ENCODE measurements around the gene TTI1.
A peak's percentile ranks its signal among the peaks of the same experiment; 100 is the strongest.
"Not testable (repeated sequence)": the region's sequence is repeated elsewhere in the genome, so short reads cannot be mapped to it uniquely, and the experiment has no call there.

Gene TTI1

DNA sequence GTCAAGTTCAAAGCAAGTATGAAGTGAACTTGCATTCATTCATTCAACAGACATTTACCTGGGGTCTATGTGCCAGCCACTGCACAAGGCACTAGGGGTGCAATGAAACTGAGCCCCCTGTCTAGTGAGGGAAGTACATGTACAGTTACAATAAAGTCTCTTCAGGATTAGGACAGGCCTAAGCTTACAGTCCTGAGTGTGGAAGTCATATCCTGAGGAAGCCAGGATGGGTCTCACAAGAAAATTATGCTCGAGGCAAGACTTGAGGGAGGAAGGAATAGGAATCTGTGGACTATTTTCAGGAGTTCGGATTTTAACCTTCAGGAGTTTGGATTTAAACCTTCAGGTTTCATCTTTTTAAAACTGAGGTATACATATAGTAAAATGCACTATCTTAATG lies 19.4 kb downstream of the TTI1 start:
- peaks cover 88% of the 10 kb centered on the region for H3K36me3 Mint-ChIP-seq (ENCODE audit: low read depth)
- H3K27me3 Mint-ChIP-seq, result no peaks in the 10 kb centered on the region
- H3K9me3 Mint-ChIP-seq, result peaks cover 11% of the 10 kb centered on the region
- intact Hi-C loops (cut with micrococcal nuclease), result no loop called here
- H3K27ac Mint-ChIP-seq, result no peak overlapping the region
- no peaks in the 10 kb centered on the region for H3K4me1 Mint-ChIP-seq (ENCODE audit: low read depth)
- no peak overlapping the region for H3K4me3 Mint-ChIP-seq

DNA sequence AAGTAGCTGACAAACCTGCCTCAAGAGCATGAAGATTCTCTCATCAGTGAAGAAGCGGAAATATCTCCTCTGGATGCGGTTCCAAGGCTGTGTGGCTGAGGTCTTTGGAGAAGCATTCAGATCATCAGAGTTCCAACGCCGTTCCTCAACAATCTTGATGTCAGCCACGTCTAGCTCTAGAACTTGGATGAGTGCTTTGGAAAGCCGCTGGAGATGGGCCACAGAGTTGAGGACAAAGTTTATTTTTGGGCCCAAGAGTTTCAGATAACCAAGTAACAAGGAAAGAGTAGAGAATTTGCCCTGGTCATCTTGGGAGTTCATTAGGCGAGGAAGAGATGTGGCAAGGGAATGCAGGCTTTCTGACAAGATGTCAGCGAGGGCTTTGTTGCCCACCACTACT lies 20.9 kb downstream of the TTI1 start:
- intact Hi-C loops (cut with micrococcal nuclease), result no loop called here
- H3K36me3 Mint-ChIP-seq (ENCODE audit: low read depth), result peaks cover 76% of the 10 kb centered on the region
- no peaks in the 10 kb centered on the region for H3K4me1 Mint-ChIP-seq (ENCODE audit: low read depth)
- no peaks in the 10 kb centered on the region for H3K27me3 Mint-ChIP-seq
- no peak overlapping the region for H3K4me3 Mint-ChIP-seq
- H3K27ac Mint-ChIP-seq, result no peak overlapping the region
- no peaks in the 10 kb centered on the region for H3K9me3 Mint-ChIP-seq

DNA sequence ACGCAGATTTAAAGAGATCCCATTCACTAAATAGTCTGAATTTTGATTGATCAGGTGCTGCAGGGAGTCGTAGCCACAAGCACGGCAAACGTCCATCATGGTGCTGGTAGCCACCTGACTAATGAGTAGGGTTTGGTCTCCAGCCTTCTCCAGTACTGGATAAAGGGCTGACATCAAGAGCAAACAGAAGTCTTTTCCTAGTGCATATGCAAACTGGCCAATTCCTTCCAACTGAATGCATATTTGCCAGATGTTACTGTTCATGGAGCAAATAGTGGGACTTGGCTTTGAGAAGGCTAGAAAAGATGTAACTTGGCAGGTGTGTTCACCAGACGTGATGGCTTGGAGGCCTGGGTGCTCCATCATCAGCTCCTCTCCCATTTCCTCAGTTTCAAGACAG lies 21.6 kb downstream of the TTI1 start:
- H3K36me3 Mint-ChIP-seq (ENCODE audit: low read depth), result peaks cover 71% of the 10 kb centered on the region
- no peak overlapping the region for H3K27ac Mint-ChIP-seq
- no peaks in the 10 kb centered on the region for H3K9me3 Mint-ChIP-seq
- no peak overlapping the region for H3K4me3 Mint-ChIP-seq
- intact Hi-C loops (cut with micrococcal nuclease), result no loop called here
- H3K27me3 Mint-ChIP-seq, result no peaks in the 10 kb centered on the region
- H3K4me1 Mint-ChIP-seq (ENCODE audit: low read depth), result no peaks in the 10 kb centered on the region

DNA sequence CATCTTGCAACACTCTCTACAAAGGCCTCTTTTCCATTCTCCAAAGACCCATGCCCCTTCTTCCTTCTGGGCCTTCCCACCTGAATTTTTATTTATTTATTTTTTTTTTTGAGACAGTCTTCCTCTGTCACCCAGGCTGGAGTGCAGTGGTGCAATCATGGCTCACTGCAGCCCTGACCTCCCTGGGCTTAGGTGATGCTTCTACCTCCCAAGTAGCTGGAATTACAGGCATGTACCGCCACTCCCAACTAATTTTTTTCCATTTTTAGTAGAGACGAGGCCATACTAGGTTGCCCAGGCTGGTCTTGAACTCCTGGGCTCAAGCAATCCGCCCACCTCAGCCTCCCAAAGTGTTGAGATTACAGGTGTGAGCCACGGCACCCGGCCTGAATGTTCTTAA lies 23.8 kb downstream of the TTI1 start:
- peaks cover 71% of the 10 kb centered on the region for H3K36me3 Mint-ChIP-seq (ENCODE audit: low read depth)
- intact Hi-C loops (cut with micrococcal nuclease); H3K27me3 Mint-ChIP-seq; H3K9me3 Mint-ChIP-seq; H3K4me3 Mint-ChIP-seq; H3K4me1 Mint-ChIP-seq (ENCODE audit: low read depth); H3K27ac Mint-ChIP-seq: not testable (repeated sequence)

DNA sequence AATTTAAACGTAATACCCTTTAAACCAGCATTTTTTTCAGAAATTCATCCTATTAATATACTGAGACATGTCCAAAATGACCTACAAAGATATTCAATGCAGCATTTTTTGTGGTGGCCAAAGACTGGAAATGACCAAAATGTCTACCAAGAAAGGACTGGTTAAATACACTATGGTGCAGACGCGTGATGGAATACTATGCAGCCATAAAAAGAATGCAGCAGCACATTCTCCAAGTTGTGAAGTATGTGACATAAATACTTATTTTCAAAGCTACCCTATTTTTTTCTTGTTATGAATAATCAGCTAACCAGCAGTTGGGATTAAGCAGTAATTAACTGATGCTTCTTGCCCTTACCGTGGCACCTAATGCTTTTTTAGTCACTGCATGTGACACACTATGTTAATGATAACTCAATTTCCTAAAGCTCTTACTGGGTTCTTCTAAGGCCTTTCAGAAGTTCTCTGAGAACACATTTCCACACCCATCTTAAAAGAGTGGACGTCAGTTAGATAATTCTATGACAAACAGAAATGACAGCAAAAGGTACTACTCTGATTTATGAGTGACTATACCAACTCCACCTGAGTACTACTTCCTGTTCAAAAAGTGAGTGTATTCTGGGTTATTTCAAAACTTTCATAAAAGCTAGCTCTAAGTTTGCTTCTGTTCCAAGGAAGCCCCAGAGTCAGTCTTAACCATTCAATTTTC lies 24.9 kb downstream of the TTI1 start:
- Mint-ChIP-seq H3K27ac (no peak overlapping the region), H3K36me3 (ENCODE audit: low read depth) (peaks cover 72% of the 10 kb centered on the region), H3K27me3 (no peaks in the 10 kb centered on the region), H3K4me1 (ENCODE audit: low read depth) (no peaks in the 10 kb centered on the region), H3K9me3 (no peaks in the 10 kb centered on the region), H3K4me3 (no peak overlapping the region)
- intact Hi-C loops (cut with micrococcal nuclease), result no loop called here

DNA sequence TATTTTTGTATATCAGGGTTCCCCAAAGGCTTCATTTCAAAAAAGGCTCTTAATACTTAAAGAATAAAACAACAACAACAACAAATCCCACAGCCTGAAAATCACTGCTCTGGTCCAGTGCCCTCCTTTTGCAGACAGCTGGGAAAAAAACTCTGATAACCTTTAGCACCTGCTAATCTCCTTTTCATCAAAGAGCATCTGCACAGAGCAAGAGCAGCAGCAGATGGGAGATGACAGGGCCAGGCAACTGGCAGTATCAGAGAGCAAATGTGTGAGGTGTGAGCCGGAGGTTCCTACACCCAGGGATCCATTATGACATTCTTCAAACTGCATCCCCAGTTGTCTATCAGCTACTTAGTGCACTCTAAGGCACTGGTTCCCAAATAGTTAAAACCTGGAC lies 25.7 kb downstream of the TTI1 start:
- Mint-ChIP-seq H3K4me1 (ENCODE audit: low read depth) (no peaks in the 10 kb centered on the region), H3K27ac (no peak overlapping the region), H3K36me3 (ENCODE audit: low read depth) (peaks cover 68% of the 10 kb centered on the region), H3K4me3 (no peak overlapping the region), H3K9me3 (no peaks in the 10 kb centered on the region), H3K27me3 (no peaks in the 10 kb centered on the region)
- intact Hi-C loops (cut with micrococcal nuclease), result no loop called here

DNA sequence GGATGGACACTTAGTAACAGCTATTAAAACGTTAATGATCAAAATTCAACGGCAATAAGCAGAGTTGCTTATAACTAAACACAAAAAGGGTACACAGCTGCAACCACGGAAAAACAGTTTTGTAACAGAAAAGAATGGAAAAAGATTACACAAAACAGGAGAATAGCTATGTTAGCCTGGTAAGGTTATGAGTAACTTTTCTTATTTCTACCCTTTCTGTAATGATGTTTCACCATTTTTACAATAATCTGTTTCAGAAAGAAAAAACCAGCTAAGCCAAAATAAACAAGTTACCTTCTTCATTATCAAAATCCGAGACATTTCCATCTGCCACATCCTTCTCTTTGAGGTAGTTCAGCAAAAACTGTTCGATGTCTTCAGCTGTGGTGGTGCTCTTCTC lies 27.4 kb downstream of the TTI1 start:
- Mint-ChIP-seq H3K4me1 (ENCODE audit: low read depth) (peaks cover 3% of the 10 kb centered on the region), H3K36me3 (ENCODE audit: low read depth) (peaks cover 68% of the 10 kb centered on the region), H3K27me3 (no peaks in the 10 kb centered on the region), H3K4me3 (no peak overlapping the region), H3K9me3 (no peaks in the 10 kb centered on the region), H3K27ac (no peak overlapping the region)
- intact Hi-C loops (cut with micrococcal nuclease), result no loop called here

DNA sequence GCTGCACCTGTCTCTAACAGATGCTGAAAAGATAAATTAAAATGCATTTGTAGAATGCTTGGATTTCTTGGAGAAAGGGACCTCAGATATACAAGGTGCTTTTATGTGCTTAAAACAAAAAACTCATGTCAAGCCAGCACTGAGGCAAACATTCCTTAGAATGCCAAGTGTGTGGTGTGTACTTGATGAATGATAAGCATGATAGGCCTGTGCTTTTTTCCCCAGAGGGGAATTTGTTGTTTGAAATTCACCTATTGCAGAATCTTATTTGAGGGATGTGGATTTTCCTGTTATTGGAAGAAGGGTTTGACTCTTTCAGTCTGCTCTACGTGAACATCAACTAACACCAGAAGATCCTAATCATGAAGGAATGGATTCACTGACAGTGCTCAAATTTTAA lies 28.8 kb downstream of the TTI1 start:
- intact Hi-C loops (cut with micrococcal nuclease), result no loop called here
- no peak overlapping the region for H3K27ac Mint-ChIP-seq
- H3K27me3 Mint-ChIP-seq, result no peaks in the 10 kb centered on the region
- H3K4me3 Mint-ChIP-seq, result no peak overlapping the region
- peaks cover 16% of the 10 kb centered on the region for H3K4me1 Mint-ChIP-seq (ENCODE audit: low read depth)
- H3K9me3 Mint-ChIP-seq, result no peaks in the 10 kb centered on the region
- H3K36me3 Mint-ChIP-seq (ENCODE audit: low read depth), result peaks cover 75% of the 10 kb centered on the region

DNA sequence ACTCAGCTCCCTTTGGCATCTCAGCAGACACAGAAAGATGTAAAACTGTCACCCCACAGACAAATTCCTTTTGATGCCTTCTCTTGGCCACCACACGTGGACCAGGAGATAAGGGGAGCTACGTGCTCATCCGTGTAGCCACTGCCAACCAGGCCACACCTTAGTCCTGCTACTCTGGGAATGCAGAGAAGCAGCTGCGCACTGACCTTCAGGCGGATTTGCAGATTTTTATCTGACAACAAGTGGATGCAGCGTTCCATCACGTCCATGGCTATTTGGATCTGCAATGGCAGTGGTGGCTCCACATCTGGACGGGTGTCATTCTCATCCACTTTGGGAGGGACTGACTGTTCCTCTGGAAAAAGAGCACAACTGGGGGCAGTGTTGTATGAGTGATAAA lies 30.8 kb downstream of the TTI1 start:
- Mint-ChIP-seq H3K36me3 (ENCODE audit: low read depth) (peaks cover 84% of the 10 kb centered on the region), H3K27ac (no peak overlapping the region), H3K4me1 (ENCODE audit: low read depth) (peaks cover 21% of the 10 kb centered on the region), H3K9me3 (no peaks in the 10 kb centered on the region), H3K4me3 (no peak overlapping the region), H3K27me3 (no peaks in the 10 kb centered on the region)
- intact Hi-C loops (cut with micrococcal nuclease), result no loop called here

DNA sequence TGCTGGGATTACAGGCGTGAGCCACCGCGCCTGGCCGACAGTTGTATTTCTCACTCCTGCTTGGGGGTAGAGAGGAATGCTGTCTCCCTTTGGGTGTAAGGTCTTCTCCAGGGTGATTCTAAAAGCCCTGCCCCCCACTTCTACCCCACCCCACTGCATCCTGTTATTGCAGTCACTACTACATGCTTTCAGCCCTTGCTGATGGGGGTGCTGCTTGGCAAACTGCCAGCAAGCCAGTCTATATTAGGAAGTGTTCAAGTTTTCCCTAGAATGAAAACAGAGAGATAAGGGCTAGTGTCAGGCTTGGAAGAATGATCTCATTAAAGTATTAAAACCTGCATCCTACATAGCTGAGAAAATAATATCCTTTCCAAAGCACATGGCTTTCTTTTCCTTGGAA lies 31.3 kb downstream of the TTI1 start:
- no peaks in the 10 kb centered on the region for H3K9me3 Mint-ChIP-seq
- H3K4me3 Mint-ChIP-seq, result no peak overlapping the region
- peaks cover 21% of the 10 kb centered on the region for H3K4me1 Mint-ChIP-seq (ENCODE audit: low read depth)
- H3K27ac Mint-ChIP-seq, result no peak overlapping the region
- no peaks in the 10 kb centered on the region for H3K27me3 Mint-ChIP-seq
- H3K36me3 Mint-ChIP-seq (ENCODE audit: low read depth), result peaks cover 88% of the 10 kb centered on the region
- intact Hi-C loops (cut with micrococcal nuclease), result no loop called here

DNA sequence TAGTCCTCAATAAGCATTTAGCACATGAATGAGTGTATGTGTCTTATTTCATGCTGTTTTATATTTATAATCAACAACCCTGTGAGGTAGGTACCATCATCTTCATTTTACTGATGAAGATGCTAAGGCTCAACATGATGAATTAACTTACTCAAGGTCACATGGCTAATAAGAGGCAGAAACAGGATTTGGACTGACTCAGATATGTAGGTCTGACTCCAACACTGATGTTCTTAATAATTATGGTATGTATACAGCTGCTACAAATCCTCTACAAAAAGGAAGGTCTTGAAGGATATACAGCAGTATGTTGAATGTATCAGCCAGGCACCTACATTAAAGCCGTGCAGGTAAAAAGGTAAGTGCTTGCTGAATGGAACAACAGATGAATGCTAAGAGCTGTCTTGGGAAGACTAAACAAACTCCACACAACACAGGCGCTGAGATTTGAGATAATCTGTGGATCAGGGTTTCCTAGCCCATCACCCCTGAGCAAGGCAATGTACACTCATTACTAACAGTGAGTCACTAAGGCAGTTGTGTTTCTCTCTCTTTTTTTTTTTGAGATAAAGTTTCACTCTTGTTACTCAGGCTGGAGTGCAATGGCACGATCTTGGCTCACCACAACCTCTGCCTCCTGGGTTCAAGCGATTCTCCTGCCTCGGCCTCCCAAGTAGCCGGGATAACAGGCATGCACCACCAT lies 31.9 kb downstream of the TTI1 start:
- peaks cover 90% of the 10 kb centered on the region for H3K36me3 Mint-ChIP-seq (ENCODE audit: low read depth)

DNA sequence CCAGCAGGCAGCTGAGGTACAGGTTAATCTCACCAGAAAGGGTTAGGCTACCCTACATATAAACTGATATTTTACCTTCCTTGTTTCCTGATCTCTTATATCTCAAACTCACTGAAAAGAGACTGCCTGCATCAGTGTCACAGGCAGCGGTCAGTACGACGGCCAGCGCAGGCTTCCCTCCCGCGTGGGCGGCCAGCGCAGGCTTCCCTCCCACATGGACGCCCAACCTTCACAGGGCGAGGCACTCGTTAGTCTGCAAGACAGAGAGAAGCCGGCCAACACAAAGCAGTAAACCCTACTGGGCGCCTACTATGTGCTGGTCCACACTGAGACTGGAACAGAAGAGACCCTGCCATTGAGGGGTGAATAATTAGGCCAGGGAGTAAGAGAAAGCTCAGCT lies 33.0 kb downstream of the TTI1 start:
- H3K27me3 Mint-ChIP-seq, result no peaks in the 10 kb centered on the region
- peaks cover 21% of the 10 kb centered on the region for H3K4me1 Mint-ChIP-seq (ENCODE audit: low read depth)
- peaks cover 90% of the 10 kb centered on the region for H3K36me3 Mint-ChIP-seq (ENCODE audit: low read depth)
- no peaks in the 10 kb centered on the region for H3K9me3 Mint-ChIP-seq
- H3K27ac Mint-ChIP-seq, result peak overlapping the region; percentile 68
- intact Hi-C loops (cut with micrococcal nuclease), result no loop called here
- no peak overlapping the region for H3K4me3 Mint-ChIP-seq

More for the DNA sequence above, 31.9 kb downstream of the TTI1 start:
- intact Hi-C loops (cut with micrococcal nuclease), result no loop called here
- Mint-ChIP-seq H3K27ac (no peak overlapping the region), H3K4me3 (no peak overlapping the region), H3K27me3 (no peaks in the 10 kb centered on the region), H3K4me1 (ENCODE audit: low read depth) (peaks cover 21% of the 10 kb centered on the region), H3K9me3 (no peaks in the 10 kb centered on the region)

DNA sequence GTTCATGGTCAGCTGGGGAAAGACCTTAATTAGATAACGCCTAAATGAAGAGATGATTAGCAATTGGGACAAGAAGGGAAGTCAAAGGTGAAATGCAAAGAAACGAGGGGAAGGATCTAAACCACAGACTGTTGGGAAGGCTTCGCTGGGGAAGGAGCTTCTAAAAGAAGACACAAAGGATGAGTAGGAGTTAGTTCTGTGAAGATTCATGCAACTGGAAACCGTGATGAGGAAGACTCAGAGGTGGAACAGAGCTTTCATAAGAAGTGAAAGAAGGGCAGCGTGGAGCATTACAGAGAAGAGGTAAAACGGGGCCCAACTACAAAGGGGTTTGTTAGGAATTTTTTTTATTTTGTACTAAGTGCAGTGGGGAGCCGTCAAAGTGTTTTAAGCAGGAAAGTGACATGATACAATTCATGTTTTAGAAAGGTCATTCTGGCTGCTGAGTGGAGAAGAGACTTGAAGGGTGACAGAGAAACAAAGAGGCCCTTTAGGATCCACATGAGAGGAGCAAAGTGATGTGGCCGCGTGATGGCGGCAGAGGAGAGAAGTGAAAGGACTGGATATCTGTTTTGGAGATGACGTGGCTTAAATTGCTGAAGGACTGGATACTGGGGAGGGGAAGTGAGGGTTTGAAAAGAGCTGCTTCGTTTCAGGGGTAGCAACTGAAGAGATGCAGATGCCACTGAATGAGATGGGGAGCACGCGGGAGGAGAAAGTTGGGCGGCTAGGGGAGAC lies 33.6 kb downstream of the TTI1 start:
- intact Hi-C loops (cut with micrococcal nuclease), result no loop called here
- Mint-ChIP-seq H3K4me3 (no peak overlapping the region), H3K9me3 (no peaks in the 10 kb centered on the region), H3K27ac (peak overlapping the region; percentile 68), H3K4me1 (ENCODE audit: low read depth) (peaks cover 21% of the 10 kb centered on the region), H3K27me3 (no peaks in the 10 kb centered on the region), H3K36me3 (ENCODE audit: low read depth) (peaks cover 90% of the 10 kb centered on the region)

DNA sequence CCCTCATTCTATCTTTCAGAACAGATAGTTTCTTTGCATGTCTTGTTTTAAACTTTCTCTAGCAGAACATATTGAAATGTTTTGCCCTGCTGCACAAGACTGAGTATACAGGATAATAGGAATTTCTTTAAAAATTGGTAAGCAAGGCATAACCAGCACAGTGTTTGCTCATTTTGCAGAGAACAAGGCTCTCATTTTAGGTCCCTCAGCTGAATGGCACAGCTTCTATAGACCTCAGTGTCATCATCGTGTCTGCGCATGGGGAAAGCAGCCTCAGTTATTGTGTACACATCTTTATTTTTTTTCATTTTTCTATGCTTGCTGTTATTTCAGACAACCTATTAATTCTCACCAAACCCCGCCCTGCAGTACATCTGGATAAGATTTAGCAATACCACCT lies 35.7 kb downstream of the TTI1 start:
- H3K36me3 Mint-ChIP-seq (ENCODE audit: low read depth), result peaks cover 85% of the 10 kb centered on the region
- peaks cover 21% of the 10 kb centered on the region for H3K4me1 Mint-ChIP-seq (ENCODE audit: low read depth)
- intact Hi-C loops (cut with micrococcal nuclease), result no loop called here
- H3K4me3 Mint-ChIP-seq, result no peak overlapping the region
- no peaks in the 10 kb centered on the region for H3K27me3 Mint-ChIP-seq
- no peaks in the 10 kb centered on the region for H3K9me3 Mint-ChIP-seq
- H3K27ac Mint-ChIP-seq, result no peak overlapping the region
